T-helper 1 cell treated with Interleukin-12 subunit alpha and Interleukin-12 subunit beta and Interleukin-4 antibody, amounts not matched to agents 30 μg/mL and 1 μg/mL, for 36 hours (primary cell): Measurements from ENCODE around the gene ASRGL1.

Source experiments
- H3K27ac Mint-ChIP-seq: one replicate; pipeline ENCODE4 v1.8.0; 2021; ENCODE audit warnings: mild to moderate bottlenecking, mixed read lengths
- H3K27me3 Mint-ChIP-seq: one replicate; pipeline ENCODE4 v1.8.0; 2021; ENCODE audit warnings: low read depth, mixed read lengths
- H3K36me3 Mint-ChIP-seq: one replicate; pipeline ENCODE4 v1.8.0; 2021; ENCODE audit warnings: low read depth, mixed read lengths
- H3K4me1 Mint-ChIP-seq: one replicate; pipeline ENCODE4 v1.8.0; 2021; ENCODE audit warnings: low read depth, mixed read lengths
- H3K4me3 Mint-ChIP-seq: one replicate; pipeline ENCODE4 v1.8.0; 2021; ENCODE audit warnings: mild to moderate bottlenecking, moderate library complexity, mixed read lengths
- H3K9me3 Mint-ChIP-seq: one replicate; pipeline ENCODE4 v1.8.0; 2021; ENCODE audit warnings: mixed read lengths

The ASRGL1 gene

GRCh38 chr11:62428871-62429560 is 91.8 kb downstream of the ASRGL1 start:
- Mint-ChIP-seq H3K36me3 (no peaks in the 10 kb centered on the region), H3K9me3 (no peaks in the 10 kb centered on the region), H3K27me3 (no peaks in the 10 kb centered on the region), H3K4me3 (no peak overlapping the region), H3K4me1 (peaks cover 44% of the 10 kb centered on the region), H3K27ac (peak overlapping the region; percentile 43)

DNA sequence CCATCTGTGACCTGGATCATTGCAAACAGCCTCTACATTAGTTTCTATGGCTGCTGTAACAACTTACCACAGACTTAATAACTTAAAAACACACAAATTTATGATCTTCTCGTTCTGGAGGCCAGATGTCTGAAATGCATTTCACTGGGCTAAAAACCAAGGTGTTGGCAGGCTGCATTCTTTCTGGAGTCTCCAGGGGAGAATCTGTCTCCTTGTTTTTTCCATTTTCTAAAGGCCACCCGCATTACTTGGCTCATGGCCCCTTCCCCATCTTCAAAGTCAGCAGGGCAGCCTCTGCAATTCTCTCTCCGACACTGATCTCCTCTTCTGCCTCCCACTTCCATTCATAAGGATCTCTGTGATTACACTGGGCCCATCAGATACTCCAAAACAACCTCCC is 93.2 kb downstream of the ASRGL1 start:
- Mint-ChIP-seq H3K27me3 (no peaks in the 10 kb centered on the region), H3K27ac (no peak overlapping the region), H3K4me1 (peaks cover 42% of the 10 kb centered on the region), H3K9me3 (no peaks in the 10 kb centered on the region), H3K4me3 (no peak overlapping the region), H3K36me3 (no peaks in the 10 kb centered on the region)

DNA sequence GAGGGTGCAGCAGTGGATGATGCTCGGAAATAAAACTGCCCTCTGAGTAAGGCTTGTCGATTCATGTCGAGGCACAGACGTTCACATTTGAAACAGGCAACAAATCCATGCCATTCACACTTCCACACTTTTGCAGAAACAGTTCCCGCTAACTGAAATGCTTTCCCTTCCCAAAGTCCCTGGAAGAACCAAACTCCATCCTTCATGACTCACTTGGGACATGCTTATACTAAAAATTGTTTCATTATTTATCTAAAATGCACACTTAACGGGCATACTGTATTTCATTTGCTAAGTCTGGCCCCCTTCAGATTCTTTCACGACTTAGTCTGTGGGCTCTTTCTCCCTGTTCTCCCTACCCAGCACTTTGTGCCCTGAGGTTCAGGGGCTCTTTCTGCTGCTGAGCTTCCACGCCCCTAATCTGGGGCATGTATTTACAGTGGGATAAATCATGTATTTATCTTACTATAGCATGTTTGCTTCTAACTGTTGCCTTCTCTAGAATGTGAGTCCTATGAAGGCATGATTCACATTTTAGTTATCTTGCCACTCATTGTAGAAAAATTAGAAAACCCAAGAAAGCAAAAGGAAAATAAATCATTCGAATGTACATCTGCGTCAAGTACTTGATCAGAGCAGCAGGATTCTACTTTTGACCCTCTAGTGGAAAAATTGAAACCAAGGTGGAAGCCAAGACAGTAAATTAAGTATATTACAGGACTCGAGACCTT is 94.1 kb downstream of the ASRGL1 start:
- Mint-ChIP-seq H3K27me3 (no peaks in the 10 kb centered on the region), H3K9me3 (no peaks in the 10 kb centered on the region), H3K4me1 (peaks cover 41% of the 10 kb centered on the region), H3K27ac (peak overlapping the region; percentile 9), H3K4me3 (no peak overlapping the region), H3K36me3 (no peaks in the 10 kb centered on the region)

DNA sequence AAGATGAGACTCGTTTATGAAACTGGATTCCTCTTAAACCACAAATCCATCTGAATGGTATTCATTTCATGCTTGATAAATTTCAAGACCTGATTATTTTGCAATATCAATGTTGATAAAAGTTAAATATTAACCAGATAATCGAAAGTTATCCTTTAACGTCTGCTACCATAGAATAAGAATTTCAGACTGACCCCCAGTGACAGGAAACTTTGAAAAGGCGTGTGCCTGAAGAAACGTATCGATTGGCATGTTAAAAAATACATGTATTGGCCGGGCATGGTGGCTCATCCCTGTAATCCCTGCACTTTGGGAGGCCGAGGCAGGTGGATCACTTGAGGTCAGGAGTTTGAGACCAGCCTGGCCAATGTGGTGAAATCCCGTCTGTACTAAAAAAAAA is 95.4 kb downstream of the ASRGL1 start:
- Mint-ChIP-seq H3K9me3 (no peaks in the 10 kb centered on the region), H3K27ac (no peak overlapping the region), H3K4me3 (no peak overlapping the region), H3K27me3 (no peaks in the 10 kb centered on the region), H3K4me1 (peaks cover 33% of the 10 kb centered on the region), H3K36me3 (no peaks in the 10 kb centered on the region)

- peaks cover 28% of the 10 kb centered on the region for H3K4me1 Mint-ChIP-seq
- H3K4me3 Mint-ChIP-seq, result no peak overlapping the region
These were observed 96.1 kb downstream of the ASRGL1 start for GRCh38 chr11:62433141-62433903.

DNA sequence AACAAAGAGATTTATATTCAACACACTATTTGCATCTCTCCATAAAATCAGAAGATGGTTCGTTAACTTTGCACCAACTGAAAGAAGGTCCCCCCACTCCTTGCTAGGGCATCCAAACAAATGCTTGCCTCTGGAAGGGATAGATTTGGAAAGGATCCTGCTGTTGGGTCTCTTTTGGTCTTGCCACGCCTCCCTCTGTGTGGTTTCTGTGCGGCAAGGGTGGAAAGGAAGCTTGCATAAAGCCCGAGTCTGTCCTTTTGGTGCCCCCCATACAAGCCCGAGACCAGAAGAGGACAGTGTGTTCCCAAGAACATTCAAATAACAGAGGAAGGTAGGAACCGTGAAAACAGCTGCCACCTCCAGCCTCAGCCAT is 96.6 kb downstream of the ASRGL1 start:
- H3K4me3 Mint-ChIP-seq, result no peak overlapping the region
- no peak overlapping the region for H3K27ac Mint-ChIP-seq
- H3K9me3 Mint-ChIP-seq, result no peaks in the 10 kb centered on the region
- H3K27me3 Mint-ChIP-seq, result no peaks in the 10 kb centered on the region
- no peaks in the 10 kb centered on the region for H3K36me3 Mint-ChIP-seq
- peaks cover 25% of the 10 kb centered on the region for H3K4me1 Mint-ChIP-seq

More at GRCh38 chr11:62433141-62433903, 96.1 kb downstream of the ASRGL1 start:
- H3K27me3 Mint-ChIP-seq, result no peaks in the 10 kb centered on the region
- no peak overlapping the region for H3K27ac Mint-ChIP-seq
- H3K36me3 Mint-ChIP-seq, result no peaks in the 10 kb centered on the region
- no peaks in the 10 kb centered on the region for H3K9me3 Mint-ChIP-seq

GRCh38 chr11:62435846-62436660 is 98.8 kb downstream of the ASRGL1 start:
- Mint-ChIP-seq H3K9me3 (no peaks in the 10 kb centered on the region), H3K4me3 (no peak overlapping the region), H3K27ac (no peak overlapping the region), H3K27me3 (no peaks in the 10 kb centered on the region), H3K36me3 (no peaks in the 10 kb centered on the region), H3K4me1 (peaks cover 15% of the 10 kb centered on the region)

- peaks cover 12% of the 10 kb centered on the region for H3K4me1 Mint-ChIP-seq
- no peaks in the 10 kb centered on the region for H3K27me3 Mint-ChIP-seq
- no peaks in the 10 kb centered on the region for H3K9me3 Mint-ChIP-seq
- no peaks in the 10 kb centered on the region for H3K36me3 Mint-ChIP-seq
- no peak overlapping the region for H3K27ac Mint-ChIP-seq
- no peak overlapping the region for H3K4me3 Mint-ChIP-seq
These were observed 100.4 kb downstream of the ASRGL1 start for GRCh38 chr11:62437616-62438015.

DNA sequence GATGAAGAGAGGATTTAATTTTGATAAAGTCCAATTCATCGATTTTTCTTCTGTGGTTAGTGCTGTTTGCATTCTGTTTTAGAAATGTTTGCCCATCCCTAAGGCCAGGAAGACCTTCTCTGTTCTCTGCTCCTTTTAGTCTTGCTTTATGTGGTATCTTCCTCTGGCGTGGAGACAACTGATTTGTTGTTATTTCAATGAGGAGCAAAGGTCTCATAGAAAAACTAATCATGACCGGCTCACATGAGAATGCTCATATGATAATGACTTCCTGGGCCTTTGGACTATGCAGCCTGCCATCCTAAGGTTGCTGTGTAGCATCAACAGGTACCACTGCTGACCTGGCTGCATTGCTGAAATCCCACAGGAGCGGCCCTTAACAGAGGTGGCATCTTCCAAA is 101.4 kb downstream of the ASRGL1 start:
- peaks cover 2% of the 10 kb centered on the region for H3K36me3 Mint-ChIP-seq
- H3K4me1 Mint-ChIP-seq, result peaks cover 11% of the 10 kb centered on the region
- H3K27ac Mint-ChIP-seq, result no peak overlapping the region
- H3K4me3 Mint-ChIP-seq, result no peak overlapping the region
- no peaks in the 10 kb centered on the region for H3K27me3 Mint-ChIP-seq
- H3K9me3 Mint-ChIP-seq, result no peaks in the 10 kb centered on the region

- Mint-ChIP-seq H3K27ac (no peak overlapping the region), H3K36me3 (peaks cover 2% of the 10 kb centered on the region), H3K4me1 (peaks cover 6% of the 10 kb centered on the region)
These were observed 102.7 kb downstream of the ASRGL1 start for GRCh38 chr11:62439785-62440602.

More at GRCh38 chr11:62439785-62440602, 102.7 kb downstream of the ASRGL1 start:
- Mint-ChIP-seq H3K9me3 (no peaks in the 10 kb centered on the region), H3K4me3 (no peak overlapping the region), H3K27me3 (no peaks in the 10 kb centered on the region)
